Panc1 (cell line): ENCODE measurements around the gene MPI.

Source experiments
- TF ChIP-seq, protein P1 (sequence below): fragments of 450-650 bp; IDR thresholded peaks from 2 replicates; pipeline ENCODE4 v1.5.1; 2017; ENCODE audit warnings: mild to moderate bottlenecking
- TF ChIP-seq, protein P2 (sequence below), 2 experiments: IDR thresholded peaks; 2 replicates each; pipeline ENCODE4 v1.6.1; 2011 to 2012; ENCODE audit warnings: low read depth in 2 of 2, control low read depth in 1 of 2, low read length in 1 of 2, mild to moderate bottlenecking in 1 of 2, moderate library complexity in 1 of 2; ENCODE audit not compliant: insufficient read depth in 1 of 2

DNA sequence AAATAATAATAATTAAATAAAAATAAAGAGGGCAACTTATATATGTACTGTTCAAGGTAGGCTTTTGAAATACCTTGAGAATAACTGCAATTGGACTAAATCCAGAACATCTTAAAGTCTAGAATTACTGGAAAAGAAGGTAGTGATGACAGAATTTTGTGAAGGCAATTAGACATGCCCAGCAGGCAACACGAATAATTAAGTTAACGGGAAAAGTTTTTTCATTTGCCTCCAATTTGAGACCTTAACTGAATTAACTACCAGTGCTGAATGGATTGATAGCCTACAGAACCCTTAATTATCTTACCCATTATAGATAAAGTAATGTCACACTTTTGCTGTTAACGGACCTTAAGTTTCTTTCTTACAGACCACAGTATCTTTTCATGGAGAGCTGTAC, 34.7 kb downstream of the MPI start:
- TF ChIP-seq, protein P1, sequence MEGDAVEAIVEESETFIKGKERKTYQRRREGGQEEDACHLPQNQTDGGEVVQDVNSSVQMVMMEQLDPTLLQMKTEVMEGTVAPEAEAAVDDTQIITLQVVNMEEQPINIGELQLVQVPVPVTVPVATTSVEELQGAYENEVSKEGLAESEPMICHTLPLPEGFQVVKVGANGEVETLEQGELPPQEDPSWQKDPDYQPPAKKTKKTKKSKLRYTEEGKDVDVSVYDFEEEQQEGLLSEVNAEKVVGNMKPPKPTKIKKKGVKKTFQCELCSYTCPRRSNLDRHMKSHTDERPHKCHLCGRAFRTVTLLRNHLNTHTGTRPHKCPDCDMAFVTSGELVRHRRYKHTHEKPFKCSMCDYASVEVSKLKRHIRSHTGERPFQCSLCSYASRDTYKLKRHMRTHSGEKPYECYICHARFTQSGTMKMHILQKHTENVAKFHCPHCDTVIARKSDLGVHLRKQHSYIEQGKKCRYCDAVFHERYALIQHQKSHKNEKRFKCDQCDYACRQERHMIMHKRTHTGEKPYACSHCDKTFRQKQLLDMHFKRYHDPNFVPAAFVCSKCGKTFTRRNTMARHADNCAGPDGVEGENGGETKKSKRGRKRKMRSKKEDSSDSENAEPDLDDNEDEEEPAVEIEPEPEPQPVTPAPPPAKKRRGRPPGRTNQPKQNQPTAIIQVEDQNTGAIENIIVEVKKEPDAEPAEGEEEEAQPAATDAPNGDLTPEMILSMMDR = no peak
- TF ChIP-seq, protein P2, sequence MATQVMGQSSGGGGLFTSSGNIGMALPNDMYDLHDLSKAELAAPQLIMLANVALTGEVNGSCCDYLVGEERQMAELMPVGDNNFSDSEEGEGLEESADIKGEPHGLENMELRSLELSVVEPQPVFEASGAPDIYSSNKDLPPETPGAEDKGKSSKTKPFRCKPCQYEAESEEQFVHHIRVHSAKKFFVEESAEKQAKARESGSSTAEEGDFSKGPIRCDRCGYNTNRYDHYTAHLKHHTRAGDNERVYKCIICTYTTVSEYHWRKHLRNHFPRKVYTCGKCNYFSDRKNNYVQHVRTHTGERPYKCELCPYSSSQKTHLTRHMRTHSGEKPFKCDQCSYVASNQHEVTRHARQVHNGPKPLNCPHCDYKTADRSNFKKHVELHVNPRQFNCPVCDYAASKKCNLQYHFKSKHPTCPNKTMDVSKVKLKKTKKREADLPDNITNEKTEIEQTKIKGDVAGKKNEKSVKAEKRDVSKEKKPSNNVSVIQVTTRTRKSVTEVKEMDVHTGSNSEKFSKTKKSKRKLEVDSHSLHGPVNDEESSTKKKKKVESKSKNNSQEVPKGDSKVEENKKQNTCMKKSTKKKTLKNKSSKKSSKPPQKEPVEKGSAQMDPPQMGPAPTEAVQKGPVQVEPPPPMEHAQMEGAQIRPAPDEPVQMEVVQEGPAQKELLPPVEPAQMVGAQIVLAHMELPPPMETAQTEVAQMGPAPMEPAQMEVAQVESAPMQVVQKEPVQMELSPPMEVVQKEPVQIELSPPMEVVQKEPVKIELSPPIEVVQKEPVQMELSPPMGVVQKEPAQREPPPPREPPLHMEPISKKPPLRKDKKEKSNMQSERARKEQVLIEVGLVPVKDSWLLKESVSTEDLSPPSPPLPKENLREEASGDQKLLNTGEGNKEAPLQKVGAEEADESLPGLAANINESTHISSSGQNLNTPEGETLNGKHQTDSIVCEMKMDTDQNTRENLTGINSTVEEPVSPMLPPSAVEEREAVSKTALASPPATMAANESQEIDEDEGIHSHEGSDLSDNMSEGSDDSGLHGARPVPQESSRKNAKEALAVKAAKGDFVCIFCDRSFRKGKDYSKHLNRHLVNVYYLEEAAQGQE (IDR thresholded peaks at IDR 0.05; ENCODE audit: insufficient read depth in 1 of 2, low read depth in 2 of 2, low read length in 1 of 2) = no peak
